HG03196 (cell line): ENCODE results near the gene DPYSL5.
"Not testable (repeated sequence)": the region's sequence is repeated elsewhere in the genome, so short reads cannot be mapped to it uniquely, and the experiment has no call there.

Experiments used
- ATAC-seq: cut with Tn5 transposase; IDR thresholded peaks from one replicate; pipeline ENCODE4 v1.9.1; 2021; ENCODE audit not compliant: unreplicated experiment

The DPYSL5 gene

GRCh38 chr2:26873286-26873983, 25.5 kb downstream of the DPYSL5 start:
- ATAC-seq, result no peak

- ATAC-seq, result no peak
Observed at GRCh38 chr2:26874514-26874913, 26.6 kb downstream of the DPYSL5 start.

- ATAC-seq, result no peak
Observed at GRCh38 chr2:26875065-26875634, 27.2 kb downstream of the DPYSL5 start.

- no peak for ATAC-seq
Observed at GRCh38 chr2:26875808-26876207, 27.9 kb downstream of the DPYSL5 start.

DNA sequence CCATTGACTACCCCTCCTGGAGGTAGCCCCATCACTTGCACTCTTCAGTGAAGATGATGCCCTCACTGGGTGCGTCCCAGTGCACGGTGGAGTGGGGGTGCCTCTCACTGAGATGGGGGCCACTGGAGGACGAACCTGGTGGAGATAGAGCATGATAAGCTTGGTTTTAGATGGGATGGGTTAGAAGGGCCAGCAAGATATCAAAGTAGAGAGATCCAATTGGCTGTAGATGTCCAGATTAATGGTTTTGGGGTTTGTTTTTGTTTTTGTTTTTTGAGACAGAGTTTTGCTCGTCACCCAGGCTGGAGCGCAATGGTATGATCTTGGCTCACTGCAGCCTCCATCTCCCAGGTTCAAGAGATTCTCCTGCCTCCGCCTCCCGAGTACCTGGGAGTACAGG, 28.3 kb downstream of the DPYSL5 start:
- no peak for ATAC-seq

GRCh38 chr2:26877276-26877675, 29.3 kb downstream of the DPYSL5 start:
- no peak for ATAC-seq

GRCh38 chr2:26880161-26880560, 32.2 kb downstream of the DPYSL5 start:
- no peak for ATAC-seq

DNA sequence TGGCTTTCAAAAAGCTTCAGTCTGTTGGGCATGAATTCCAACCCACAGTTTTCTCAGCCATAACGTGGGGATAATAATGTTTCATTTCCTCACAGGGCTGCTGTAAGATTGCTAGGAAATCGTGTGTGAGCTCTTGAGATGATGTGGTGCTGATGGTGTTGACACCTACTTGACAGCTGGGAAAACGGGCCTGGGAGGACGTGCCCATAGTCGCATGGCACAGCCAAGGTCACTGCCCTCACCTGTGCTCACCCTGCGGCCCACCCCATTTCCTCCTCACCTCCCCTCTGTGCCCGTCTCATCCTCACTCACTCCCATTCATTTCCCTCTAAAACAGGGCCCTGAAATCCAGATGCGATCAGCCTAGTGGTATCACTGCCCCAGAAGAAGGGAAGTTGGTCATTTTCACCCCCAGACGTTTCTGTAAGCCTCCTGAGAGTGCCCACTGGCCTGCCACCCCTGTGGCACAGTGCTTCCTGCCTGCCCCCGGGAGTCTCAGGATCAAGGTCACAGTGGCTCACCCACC, 33.0 kb downstream of the DPYSL5 start:
- ATAC-seq, result no peak

- ATAC-seq, result not testable (repeated sequence)
Observed at GRCh38 chr2:26882220-26882619, 34.3 kb downstream of the DPYSL5 start.

DNA sequence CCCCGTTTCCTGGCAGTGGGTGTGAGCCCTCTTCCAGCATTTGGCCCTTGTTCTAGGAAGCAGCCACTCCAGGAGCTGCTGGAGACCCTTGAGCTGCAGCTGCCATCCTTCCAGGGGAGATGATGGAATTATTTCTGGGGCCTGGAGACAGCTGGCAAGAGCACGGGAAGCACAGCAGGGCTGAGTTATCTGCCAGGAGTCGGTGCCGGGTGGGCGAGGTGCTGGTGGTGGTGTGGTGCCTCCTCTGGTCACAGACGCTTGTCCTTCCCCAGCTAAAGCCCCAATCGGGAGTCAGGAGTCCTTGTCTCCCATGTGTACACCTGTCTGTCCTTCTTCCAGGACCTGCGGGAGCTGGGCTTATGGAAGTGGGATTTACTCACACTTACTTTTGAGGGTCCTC, 36.0 kb downstream of the DPYSL5 start:
- ATAC-seq, result no peak

GRCh38 chr2:26884486-26884885, 36.6 kb downstream of the DPYSL5 start:
- no peak for ATAC-seq

DNA sequence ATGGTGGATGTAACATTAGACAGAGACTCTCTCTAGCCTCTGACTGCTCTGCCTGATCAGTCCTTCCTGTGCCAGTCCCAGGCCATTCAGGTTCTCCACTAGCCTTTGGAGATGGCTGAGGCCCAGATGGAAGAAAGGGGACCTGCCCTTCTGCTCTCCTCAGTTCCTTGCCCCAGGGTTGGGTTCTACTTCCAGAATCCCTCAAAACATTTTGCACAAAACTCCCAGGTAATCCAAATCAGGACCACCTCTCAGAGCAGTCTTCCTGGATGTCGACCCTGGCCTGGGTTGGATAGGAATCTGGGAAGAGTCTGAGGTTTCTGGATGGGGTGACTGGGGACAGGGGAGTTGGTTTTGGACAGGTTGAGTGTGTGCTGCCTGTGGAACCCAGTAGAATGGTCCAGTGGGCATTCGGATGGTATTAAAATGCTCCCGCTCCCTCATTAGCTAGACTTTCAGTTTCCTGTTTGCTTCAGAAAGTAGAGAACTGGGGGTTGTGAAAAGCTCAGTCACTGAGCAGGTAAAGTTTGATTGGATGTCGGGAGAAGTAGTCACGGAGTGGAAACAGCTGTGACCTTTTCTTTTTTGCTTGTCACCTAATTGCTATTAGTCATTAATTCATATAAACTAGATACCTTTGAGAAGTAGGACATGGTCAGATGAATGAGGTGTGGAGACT, 37.9 kb downstream of the DPYSL5 start:
- no peak for ATAC-seq

- ATAC-seq, result no peak
Observed at GRCh38 chr2:26886736-26887135, 38.8 kb downstream of the DPYSL5 start.

DNA sequence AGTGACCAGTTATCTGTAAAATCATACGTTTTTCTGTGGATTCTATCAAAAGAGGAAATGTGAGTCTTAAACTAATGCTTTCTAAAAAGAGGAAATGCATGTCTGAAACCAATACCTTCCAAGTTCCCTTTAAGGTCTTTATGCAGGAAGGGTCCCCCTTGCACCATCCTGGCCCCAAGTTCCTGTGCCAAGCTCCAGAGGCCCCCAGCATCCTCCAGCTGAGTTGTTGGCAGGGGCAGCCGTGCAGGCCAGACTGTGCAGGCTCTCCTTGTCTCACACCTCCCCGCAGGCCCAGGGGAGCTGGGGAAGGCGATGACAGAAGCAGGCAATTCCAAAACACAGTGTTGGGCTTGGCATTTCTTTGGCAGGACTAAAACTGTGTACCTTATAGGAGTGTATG, 39.2 kb downstream of the DPYSL5 start:
- no peak for ATAC-seq

GRCh38 chr2:26889796-26890195, 41.9 kb downstream of the DPYSL5 start:
- no peak for ATAC-seq

GRCh38 chr2:26890341-26891000, 42.5 kb downstream of the DPYSL5 start:
- ATAC-seq, result no peak

DNA sequence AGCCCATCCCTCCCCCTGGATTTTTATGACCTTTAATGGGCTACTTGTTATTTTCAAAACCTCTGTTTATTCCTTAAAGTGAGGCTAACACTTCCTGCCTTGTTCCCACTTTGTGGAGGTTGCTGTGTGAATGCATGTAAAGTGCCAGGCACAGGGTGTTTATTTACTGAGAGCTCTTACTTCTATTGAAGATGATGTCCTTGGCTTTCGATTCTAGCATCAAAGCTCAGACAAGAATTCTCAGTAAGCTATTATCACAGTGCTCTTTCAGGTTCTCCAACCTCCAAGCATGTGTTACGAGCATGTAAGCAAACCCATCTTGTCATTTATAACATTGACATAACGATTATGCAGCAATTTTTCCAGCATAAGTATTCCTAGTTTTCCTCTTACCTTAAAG, 44.2 kb downstream of the DPYSL5 start:
- no peak for ATAC-seq

GRCh38 chr2:26892922-26893524, 45.1 kb downstream of the DPYSL5 start:
- no peak for ATAC-seq

GRCh38 chr2:26894136-26894535, 46.2 kb downstream of the DPYSL5 start:
- ATAC-seq, result no peak

- no peak for ATAC-seq
Observed at GRCh38 chr2:26897807-26898479, 50.0 kb downstream of the DPYSL5 start.
